WTC11 (cell line): ENCODE measurements around the gene ISOC2. TPM values are rescaled to one million over a fixed set of nuclear protein-coding genes. Genes with fewer than 3 reads are reported as not detected.

ENCODE experiments used
- ATAC-seq: fragments of 200-7000 bp; cut with Tn5 transposase; 2 replicates; pipeline ENCODE4 v1.10.0; 2021; ENCODE audit warnings: mild to moderate bottlenecking, moderate library complexity
- CTCF ChIA-PET: fragments of 300-600 bp; sonication (Branson Sonifier 250); formaldehyde crosslinking; loops from one replicate; lab custom pipeline; 2021; ENCODE audit warnings: antibody characterized with exemption; lab: Charles Lee
- POLR2A ChIA-PET: fragments of 350-600 bp; sonication (Branson Sonifier 250); formaldehyde crosslinking; loops from one replicate; lab custom pipeline; 2021; ENCODE audit warnings: antibody characterized with exemption; lab: Charles Lee
- DNase-seq: peaks from one replicate; pipeline ENCODE4 v3.0.0; 2021; ENCODE audit warnings: low spot score
- H3K27ac Mint-ChIP-seq: 2 replicates; pipeline ENCODE4 v1.8.0; 2021; ENCODE audit warnings: mixed read lengths
- H3K27me3 Mint-ChIP-seq: 2 replicates; pipeline ENCODE4 v1.8.0; 2021; ENCODE audit warnings: low read depth, mild to moderate bottlenecking, moderate library complexity, mixed read lengths
- H3K36me3 Mint-ChIP-seq: 2 replicates; pipeline ENCODE4 v1.8.0; 2021; ENCODE audit warnings: mixed read lengths
- H3K4me1 Mint-ChIP-seq: 2 replicates; pipeline ENCODE4 v1.8.0; 2022; ENCODE audit warnings: mixed read lengths
- H3K4me3 Mint-ChIP-seq: 2 replicates; pipeline ENCODE4 v1.8.0; 2021; ENCODE audit warnings: mild to moderate bottlenecking, moderate library complexity, mixed read lengths
- H3K9me3 Mint-ChIP-seq: 2 replicates; pipeline ENCODE4 v1.8.0; 2021; ENCODE audit warnings: mixed read lengths
- ESRRA ChIP-seq: sonication (generic); formaldehyde crosslinking; IDR thresholded peaks from 2 replicates; pipeline ENCODE4 v1.8.1; 2022; ENCODE audit warnings: mild to moderate bottlenecking, missing genetic modification reagents, borderline replicate concordance
- ETV6 ChIP-seq: sonication (generic); formaldehyde crosslinking; IDR thresholded peaks from 2 replicates; pipeline ENCODE4 v1.8.1; 2022; ENCODE audit warnings: mild to moderate bottlenecking, missing genetic modification reagents
- GABPB1 ChIP-seq: sonication (generic); formaldehyde crosslinking; IDR thresholded peaks from 2 replicates; pipeline ENCODE4 v1.8.1; 2023; ENCODE audit warnings: mild to moderate bottlenecking, missing genetic modification reagents
- GRHL2 ChIP-seq: fragments of 250-450 bp; sonication (Bioruptor Pico); IDR thresholded peaks from 2 replicates; pipeline ENCODE4 v1.8.0; 2022; ENCODE audit warnings: mild to moderate bottlenecking, moderate library complexity; ENCODE audit not compliant: insufficient replicate concordance, severe bottlenecking
- IRF1 ChIP-seq: sonication (generic); formaldehyde crosslinking; IDR thresholded peaks from 2 replicates; pipeline ENCODE4 v1.8.0; 2023; ENCODE audit warnings: missing genetic modification reagents
- MAX ChIP-seq: sonication (generic); formaldehyde crosslinking; IDR thresholded peaks from 2 replicates; pipeline ENCODE4 v1.8.0; 2022; ENCODE audit warnings: mild to moderate bottlenecking, missing genetic modification reagents
- NR2C2 ChIP-seq: sonication (generic); formaldehyde crosslinking; IDR thresholded peaks from 2 replicates; pipeline ENCODE4 v1.8.0; 2022; ENCODE audit warnings: mild to moderate bottlenecking, missing genetic modification reagents
- NR3C1 ChIP-seq: sonication (generic); formaldehyde crosslinking; conservative IDR thresholded peaks from 2 replicates; pipeline ENCODE4 v1.8.1; 2023; ENCODE audit warnings: low read depth, mild to moderate bottlenecking, missing genetic modification reagents
- PRRX2 ChIP-seq: fragments of 250-450 bp; sonication (Bioruptor Pico); IDR thresholded peaks from 2 replicates; pipeline ENCODE4 v1.8.0; 2021; ENCODE audit warnings: mild to moderate bottlenecking
- SOX15 ChIP-seq: fragments of 250-450 bp; sonication (Bioruptor Pico); IDR thresholded peaks from 2 replicates; pipeline ENCODE4 v1.9.0; 2021; ENCODE audit warnings: mild to moderate bottlenecking
- TEAD1 ChIP-seq: sonication (generic); formaldehyde crosslinking; IDR thresholded peaks from 2 replicates; pipeline ENCODE4 v1.8.0; 2022; ENCODE audit warnings: mild to moderate bottlenecking, missing genetic modification reagents
- TEAD4 ChIP-seq: sonication (generic); formaldehyde crosslinking; IDR thresholded peaks from 2 replicates; pipeline ENCODE4 v1.8.0; 2022; ENCODE audit warnings: mild to moderate bottlenecking, missing genetic modification reagents
- TP53 ChIP-seq: sonication (generic); formaldehyde crosslinking; IDR thresholded peaks from 2 replicates; pipeline ENCODE4 v1.8.1; 2023; ENCODE audit warnings: mild to moderate bottlenecking, missing genetic modification reagents
- ZNF121 ChIP-seq: sonication (generic); formaldehyde crosslinking; IDR thresholded peaks from 2 replicates; pipeline ENCODE4 v1.8.0; 2023; ENCODE audit warnings: missing genetic modification reagents
- ZNF138 ChIP-seq: sonication (generic); formaldehyde crosslinking; conservative IDR thresholded peaks from 2 replicates; pipeline ENCODE4 v1.8.1; 2022; ENCODE audit warnings: mild to moderate bottlenecking, moderate library complexity, missing genetic modification reagents
- ZNF416 ChIP-seq: fragments of 250-450 bp; sonication (Bioruptor Pico); IDR thresholded peaks from 2 replicates; pipeline ENCODE4 v1.9.0; 2021; ENCODE audit warnings: mild to moderate bottlenecking, inconsistent platforms
- total RNA-seq: library from RNA; stranded (reverse); gene quantifications from 3 replicates; pipeline ENCODE4 v1.2.3, GENCODE V29; 2021
- TF ChIP-seq, protein P1 (sequence below): sonication (generic); formaldehyde crosslinking; IDR thresholded peaks from 2 replicates; pipeline ENCODE4 v1.8.1; 2022; ENCODE audit warnings: mild to moderate bottlenecking, moderate library complexity, missing genetic modification reagents
- TF ChIP-seq, protein P2 (sequence below): sonication (generic); formaldehyde crosslinking; IDR thresholded peaks from 2 replicates; pipeline ENCODE4 v1.8.1; 2022; ENCODE audit warnings: missing genetic modification reagents, borderline replicate concordance
- TF ChIP-seq, protein P3 (sequence below): sonication (generic); formaldehyde crosslinking; IDR thresholded peaks from 2 replicates; pipeline ENCODE4 v1.8.1; 2023; ENCODE audit warnings: mild to moderate bottlenecking, moderate library complexity, missing genetic modification reagents
- TF ChIP-seq, protein P4 (sequence below): sonication (generic); formaldehyde crosslinking; IDR thresholded peaks from 2 replicates; pipeline ENCODE4 v1.8.0; 2022; ENCODE audit warnings: mild to moderate bottlenecking, missing genetic modification reagents

Gene ISOC2
- total RNA-seq, 1 experiment from 2014 or later: 96.3 TPM

GRCh38 chr19:55482156-55482961 lies 20.9 kb upstream of the ISOC2 start (continued):
- TF ChIP-seq, protein P1, sequence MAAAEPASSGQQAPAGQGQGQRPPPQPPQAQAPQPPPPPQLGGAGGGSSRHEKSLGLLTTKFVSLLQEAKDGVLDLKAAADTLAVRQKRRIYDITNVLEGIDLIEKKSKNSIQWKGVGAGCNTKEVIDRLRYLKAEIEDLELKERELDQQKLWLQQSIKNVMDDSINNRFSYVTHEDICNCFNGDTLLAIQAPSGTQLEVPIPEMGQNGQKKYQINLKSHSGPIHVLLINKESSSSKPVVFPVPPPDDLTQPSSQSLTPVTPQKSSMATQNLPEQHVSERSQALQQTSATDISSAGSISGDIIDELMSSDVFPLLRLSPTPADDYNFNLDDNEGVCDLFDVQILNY (CRISPR knock-in tag): no peak
- TF ChIP-seq, protein P2, sequence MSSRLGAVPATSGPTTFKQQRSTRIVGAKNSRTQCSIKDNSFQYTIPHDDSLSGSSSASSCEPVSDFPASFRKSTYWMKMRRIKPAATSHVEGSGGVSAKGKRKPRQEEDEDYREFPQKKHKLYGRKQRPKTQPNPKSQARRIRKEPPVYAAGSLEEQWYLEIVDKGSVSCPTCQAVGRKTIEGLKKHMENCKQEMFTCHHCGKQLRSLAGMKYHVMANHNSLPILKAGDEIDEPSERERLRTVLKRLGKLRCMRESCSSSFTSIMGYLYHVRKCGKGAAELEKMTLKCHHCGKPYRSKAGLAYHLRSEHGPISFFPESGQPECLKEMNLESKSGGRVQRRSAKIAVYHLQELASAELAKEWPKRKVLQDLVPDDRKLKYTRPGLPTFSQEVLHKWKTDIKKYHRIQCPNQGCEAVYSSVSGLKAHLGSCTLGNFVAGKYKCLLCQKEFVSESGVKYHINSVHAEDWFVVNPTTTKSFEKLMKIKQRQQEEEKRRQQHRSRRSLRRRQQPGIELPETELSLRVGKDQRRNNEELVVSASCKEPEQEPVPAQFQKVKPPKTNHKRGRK (CRISPR knock-in tag): no peak
- TF ChIP-seq GABPB1: no peak

DNA sequence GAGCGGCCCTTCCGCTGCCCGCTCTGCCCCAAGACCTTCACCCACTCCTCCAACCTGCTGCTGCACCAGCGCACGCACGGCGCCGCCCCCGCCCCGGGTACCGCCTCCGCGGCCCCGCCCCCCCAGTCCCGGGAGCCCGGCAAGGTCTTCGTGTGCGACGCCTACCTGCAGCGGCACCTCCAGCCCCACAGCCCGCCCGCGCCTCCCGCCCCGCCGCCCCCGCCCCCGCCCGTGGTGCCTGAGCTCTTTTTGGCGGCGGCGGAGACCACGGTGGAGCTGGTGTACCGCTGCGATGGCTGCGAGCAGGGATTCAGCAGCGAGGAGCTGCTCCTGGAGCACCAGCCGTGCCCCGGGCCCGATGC lies 20.3 kb upstream of the ISOC2 start:
- ATAC-seq (peak; percentile 7; the same call in 1 of the 2 replicates), DNase-seq (no peak)
- H3K9me3 Mint-ChIP-seq: no peaks in the 10 kb centered on the region
- peak overlapping the region; percentile 25; the same call in 1 of the 2 replicates for H3K4me3 Mint-ChIP-seq
- ChIA-PET CTCF (interaction anchor here (0.6 to 13.5 kb wide), 4 partner anchors 14 to 125 kb away, joined by 3 to 96 read pairs (median 8); no protein-coding TSS in a partner anchor), POLR2A (no interaction called here)
- no peak for TF ChIP-seq ZNF138 (CRISPR knock-in tag)
- no peak for TF ChIP-seq NR3C1 (CRISPR knock-in tag)
- TF ChIP-seq, protein P3, sequence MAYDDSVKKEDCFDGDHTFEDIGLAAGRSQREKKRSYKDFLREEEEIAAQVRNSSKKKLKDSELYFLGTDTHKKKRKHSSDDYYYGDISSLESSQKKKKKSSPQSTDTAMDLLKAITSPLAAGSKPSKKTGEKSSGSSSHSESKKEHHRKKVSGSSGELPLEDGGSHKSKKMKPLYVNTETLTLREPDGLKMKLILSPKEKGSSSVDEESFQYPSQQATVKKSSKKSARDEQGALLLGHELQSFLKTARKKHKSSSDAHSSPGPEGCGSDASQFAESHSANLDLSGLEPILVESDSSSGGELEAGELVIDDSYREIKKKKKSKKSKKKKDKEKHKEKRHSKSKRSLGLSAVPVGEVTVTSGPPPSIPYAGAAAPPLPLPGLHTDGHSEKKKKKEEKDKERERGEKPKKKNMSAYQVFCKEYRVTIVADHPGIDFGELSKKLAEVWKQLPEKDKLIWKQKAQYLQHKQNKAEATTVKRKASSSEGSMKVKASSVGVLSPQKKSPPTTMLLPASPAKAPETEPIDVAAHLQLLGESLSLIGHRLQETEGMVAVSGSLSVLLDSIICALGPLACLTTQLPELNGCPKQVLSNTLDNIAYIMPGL (CRISPR knock-in tag): no peak
- no peak for TF ChIP-seq GABPB1
- no peak for TF ChIP-seq TEAD1 (CRISPR knock-in tag)
- TF ChIP-seq IRF1 (CRISPR knock-in tag): no peak
- no peak for TF ChIP-seq ZNF416 (CRISPR knock-in tag)
- no peak for TF ChIP-seq TEAD4 (CRISPR knock-in tag)
- TF ChIP-seq PRRX2 (CRISPR knock-in tag): no peak
- TF ChIP-seq TP53 (CRISPR knock-in tag): no peak
- H3K4me1 Mint-ChIP-seq: peaks cover 20% of the 10 kb centered on the region
- no peak overlapping the region for H3K27ac Mint-ChIP-seq
- H3K36me3 Mint-ChIP-seq: no peaks in the 10 kb centered on the region
- H3K27me3 Mint-ChIP-seq: no peaks in the 10 kb centered on the region

- DNase-seq (no peak), ATAC-seq (no peak)
- TF ChIP-seq, protein P4, sequence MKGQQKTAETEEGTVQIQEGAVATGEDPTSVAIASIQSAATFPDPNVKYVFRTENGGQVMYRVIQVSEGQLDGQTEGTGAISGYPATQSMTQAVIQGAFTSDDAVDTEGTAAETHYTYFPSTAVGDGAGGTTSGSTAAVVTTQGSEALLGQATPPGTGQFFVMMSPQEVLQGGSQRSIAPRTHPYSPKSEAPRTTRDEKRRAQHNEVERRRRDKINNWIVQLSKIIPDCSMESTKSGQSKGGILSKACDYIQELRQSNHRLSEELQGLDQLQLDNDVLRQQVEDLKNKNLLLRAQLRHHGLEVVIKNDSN (CRISPR knock-in tag): no peak
- no peak for TF ChIP-seq ESRRA (CRISPR knock-in tag)
- TF ChIP-seq TEAD1 (CRISPR knock-in tag): no peak
- no peak for TF ChIP-seq GRHL2 (CRISPR knock-in tag)
- 0 out of 2 replicates have a peak, but pooled peaks have one; percentile 2 for TF ChIP-seq ZNF121
- no peak for TF ChIP-seq SOX15 (CRISPR knock-in tag)
- no peak for TF ChIP-seq NR2C2 (CRISPR knock-in tag)
- TF ChIP-seq MAX: peak; percentile 74
- TF ChIP-seq, protein P3 (CRISPR knock-in tag): no peak
- 0 out of 2 replicates have a peak, but pooled peaks have one; percentile 29 for TF ChIP-seq ETV6 (CRISPR knock-in tag)
- ChIA-PET POLR2A (no interaction called here), CTCF (interaction anchor here (1.3 to 13.5 kb wide), 2 partner anchors 14 to 23 kb away, joined by 13 to 96 read pairs; no protein-coding TSS in a partner anchor)
- Mint-ChIP-seq H3K4me1 (peaks cover 19% of the 10 kb centered on the region), H3K27ac (no peak overlapping the region), H3K4me3 (peak overlapping the region; percentile 25; the same call in 1 of the 2 replicates), H3K27me3 (no peaks in the 10 kb centered on the region), H3K9me3 (no peaks in the 10 kb centered on the region), H3K36me3 (no peaks in the 10 kb centered on the region)
Measured at GRCh38 chr19:55481148-55481793, 19.8 kb upstream of the ISOC2 start.
